Measurements from ENCODE around the gene TRAPPC10.

GRCh38 chr21:43995521-43996105 is 16.5 kb upstream of the TRAPPC10 start:
- TF ChIP-seq CREB1 (IDR thresholded peaks at IDR 0.05; ENCODE audit: low read depth) (no peak), REST (IDR thresholded peaks at IDR 0.05; ENCODE audit: low read depth, low read length) (no peak), EP300 (IDR thresholded peaks at IDR 0.05; ENCODE audit: borderline replicate concordance in 1 of 2, control insufficient read depth in 1 of 2, low read depth in 2 of 2, low read length in 2 of 2) (no peak), PML (IDR thresholded peaks at IDR 0.05; ENCODE audit: low read length) (no peak)

Data from GM12878 (cell line).